Activated naive CD8-positive, alpha-beta T cell treated with anti-CD3 and anti-CD28 coated beads for 36 hours (primary cell): ENCODE measurements around the gene RASGRF2. TPM values are rescaled to one million over a fixed set of nuclear protein-coding genes. Genes with fewer than 3 reads are reported as not detected.

Experiments used
- DNase-seq: peaks from one replicate; pipeline ENCODE4 v3.0.0; 2021
- H3K27ac Mint-ChIP-seq: one replicate; pipeline ENCODE4 v1.8.0; 2022; ENCODE audit warnings: mild to moderate bottlenecking, moderate library complexity, mixed read lengths
- H3K27me3 Mint-ChIP-seq: one replicate; pipeline ENCODE4 v1.8.0; 2022; ENCODE audit warnings: mild to moderate bottlenecking, mixed read lengths
- H3K36me3 Mint-ChIP-seq: one replicate; pipeline ENCODE4 v1.8.0; 2021; ENCODE audit warnings: mild to moderate bottlenecking, mixed read lengths
- H3K4me1 Mint-ChIP-seq: one replicate; pipeline ENCODE4 v1.8.0; 2021; ENCODE audit warnings: mixed read lengths
- H3K4me3 Mint-ChIP-seq: one replicate; pipeline ENCODE4 v1.8.0; 2022; ENCODE audit warnings: mild to moderate bottlenecking, moderate library complexity, mixed read lengths
- H3K9me3 Mint-ChIP-seq: one replicate; pipeline ENCODE4 v1.8.0; 2022; ENCODE audit warnings: mixed read lengths
- total RNA-seq, 2 experiments: library from RNA; stranded (reverse); gene quantifications; one replicate each; pipeline ENCODE4 v1.2.3, GENCODE V29; 2021

RASGRF2 gene
- total RNA-seq, 2 experiments from 2014 or later: 12.3 to 13.3 TPM

GRCh38 chr5:81203729-81204128, 243.6 kb downstream of the RASGRF2 start:
- H3K4me1 Mint-ChIP-seq: no peaks in the 10 kb centered on the region
- no peaks in the 10 kb centered on the region for H3K9me3 Mint-ChIP-seq
- H3K36me3 Mint-ChIP-seq: peaks cover 2% of the 10 kb centered on the region
- DNase-seq: no peak
- no peak overlapping the region for H3K4me3 Mint-ChIP-seq
- no peak overlapping the region for H3K27ac Mint-ChIP-seq
- H3K27me3 Mint-ChIP-seq: no peaks in the 10 kb centered on the region

GRCh38 chr5:81204205-81204604, 244.0 kb downstream of the RASGRF2 start:
- Mint-ChIP-seq H3K27ac (no peak overlapping the region), H3K4me3 (no peak overlapping the region), H3K36me3 (peaks cover 2% of the 10 kb centered on the region), H3K9me3 (no peaks in the 10 kb centered on the region), H3K4me1 (no peaks in the 10 kb centered on the region), H3K27me3 (no peaks in the 10 kb centered on the region)
- no peak for DNase-seq

GRCh38 chr5:81205058-81205457, 244.9 kb downstream of the RASGRF2 start:
- Mint-ChIP-seq H3K4me3 (no peak overlapping the region), H3K27ac (no peak overlapping the region), H3K27me3 (no peaks in the 10 kb centered on the region), H3K4me1 (no peaks in the 10 kb centered on the region), H3K9me3 (no peaks in the 10 kb centered on the region), H3K36me3 (peaks cover 2% of the 10 kb centered on the region)
- DNase-seq: no peak

- H3K36me3 Mint-ChIP-seq: no peaks in the 10 kb centered on the region
- no peaks in the 10 kb centered on the region for H3K4me1 Mint-ChIP-seq
- H3K9me3 Mint-ChIP-seq: no peaks in the 10 kb centered on the region
- no peaks in the 10 kb centered on the region for H3K27me3 Mint-ChIP-seq
- H3K4me3 Mint-ChIP-seq: no peak overlapping the region
- H3K27ac Mint-ChIP-seq: no peak overlapping the region
- DNase-seq: no peak
Measured at GRCh38 chr5:81207009-81207408, 246.8 kb downstream of the RASGRF2 start.

- H3K4me1 Mint-ChIP-seq: no peaks in the 10 kb centered on the region
- H3K27me3 Mint-ChIP-seq: no peaks in the 10 kb centered on the region
- DNase-seq: no peak
- H3K4me3 Mint-ChIP-seq: no peak overlapping the region
- peaks cover 2% of the 10 kb centered on the region for H3K36me3 Mint-ChIP-seq
- H3K9me3 Mint-ChIP-seq: no peaks in the 10 kb centered on the region
- H3K27ac Mint-ChIP-seq: no peak overlapping the region
Measured at GRCh38 chr5:81208904-81209303, 248.7 kb downstream of the RASGRF2 start.

GRCh38 chr5:81209386-81209785, 249.2 kb downstream of the RASGRF2 start:
- no peaks in the 10 kb centered on the region for H3K27me3 Mint-ChIP-seq
- no peaks in the 10 kb centered on the region for H3K4me1 Mint-ChIP-seq
- H3K9me3 Mint-ChIP-seq: no peaks in the 10 kb centered on the region
- no peak overlapping the region for H3K27ac Mint-ChIP-seq
- no peak overlapping the region for H3K4me3 Mint-ChIP-seq
- H3K36me3 Mint-ChIP-seq: peaks cover 2% of the 10 kb centered on the region
- DNase-seq: no peak

- H3K27ac Mint-ChIP-seq: no peak overlapping the region
Measured at GRCh38 chr5:81209869-81210493, 249.8 kb downstream of the RASGRF2 start.

GRCh38 chr5:81212211-81212751, 252.1 kb downstream of the RASGRF2 start:
- H3K27ac Mint-ChIP-seq: no peak overlapping the region

More at GRCh38 chr5:81209869-81210493, 249.8 kb downstream of the RASGRF2 start:
- H3K9me3 Mint-ChIP-seq: no peaks in the 10 kb centered on the region
- no peaks in the 10 kb centered on the region for H3K4me1 Mint-ChIP-seq
- peaks cover 2% of the 10 kb centered on the region for H3K36me3 Mint-ChIP-seq
- no peak overlapping the region for H3K4me3 Mint-ChIP-seq
- no peaks in the 10 kb centered on the region for H3K27me3 Mint-ChIP-seq
- DNase-seq: peak; percentile 5

GRCh38 chr5:81213070-81213469, 252.9 kb downstream of the RASGRF2 start:
- Mint-ChIP-seq H3K27ac (no peak overlapping the region), H3K4me3 (no peak overlapping the region), H3K4me1 (no peaks in the 10 kb centered on the region), H3K36me3 (peaks cover 2% of the 10 kb centered on the region), H3K27me3 (no peaks in the 10 kb centered on the region), H3K9me3 (no peaks in the 10 kb centered on the region)
- DNase-seq: no peak

More at GRCh38 chr5:81212211-81212751, 252.1 kb downstream of the RASGRF2 start:
- Mint-ChIP-seq H3K4me1 (no peaks in the 10 kb centered on the region), H3K9me3 (no peaks in the 10 kb centered on the region), H3K36me3 (peaks cover 2% of the 10 kb centered on the region), H3K27me3 (no peaks in the 10 kb centered on the region), H3K4me3 (no peak overlapping the region)
- no peak for DNase-seq

- H3K27ac Mint-ChIP-seq: no peak overlapping the region
- no peaks in the 10 kb centered on the region for H3K4me1 Mint-ChIP-seq
- no peak overlapping the region for H3K4me3 Mint-ChIP-seq
- no peaks in the 10 kb centered on the region for H3K27me3 Mint-ChIP-seq
- peaks cover 7% of the 10 kb centered on the region for H3K36me3 Mint-ChIP-seq
- DNase-seq: no peak
- no peaks in the 10 kb centered on the region for H3K9me3 Mint-ChIP-seq
Measured at GRCh38 chr5:81214848-81215247, 254.7 kb downstream of the RASGRF2 start.

- no peak overlapping the region for H3K4me3 Mint-ChIP-seq
- no peaks in the 10 kb centered on the region for H3K9me3 Mint-ChIP-seq
- H3K36me3 Mint-ChIP-seq: peaks cover 9% of the 10 kb centered on the region
- H3K27me3 Mint-ChIP-seq: no peaks in the 10 kb centered on the region
- no peak for DNase-seq
- no peaks in the 10 kb centered on the region for H3K4me1 Mint-ChIP-seq
- no peak overlapping the region for H3K27ac Mint-ChIP-seq
Measured at GRCh38 chr5:81216152-81216551, 256.0 kb downstream of the RASGRF2 start.

GRCh38 chr5:81219389-81219788, 259.2 kb downstream of the RASGRF2 start:
- no peaks in the 10 kb centered on the region for H3K27me3 Mint-ChIP-seq
- H3K9me3 Mint-ChIP-seq: no peaks in the 10 kb centered on the region
- H3K4me3 Mint-ChIP-seq: no peak overlapping the region
- no peaks in the 10 kb centered on the region for H3K4me1 Mint-ChIP-seq
- no peak for DNase-seq
- H3K36me3 Mint-ChIP-seq: peaks cover 7% of the 10 kb centered on the region
- no peak overlapping the region for H3K27ac Mint-ChIP-seq

- Mint-ChIP-seq H3K4me3 (no peak overlapping the region), H3K4me1 (no peaks in the 10 kb centered on the region), H3K27me3 (no peaks in the 10 kb centered on the region), H3K9me3 (no peaks in the 10 kb centered on the region), H3K36me3 (peaks cover 7% of the 10 kb centered on the region), H3K27ac (no peak overlapping the region)
- no peak for DNase-seq
Measured at GRCh38 chr5:81222285-81222684, 262.1 kb downstream of the RASGRF2 start.

- no peak for DNase-seq
- Mint-ChIP-seq H3K27ac (no peak overlapping the region), H3K4me3 (no peak overlapping the region), H3K27me3 (no peaks in the 10 kb centered on the region), H3K4me1 (peaks cover 1% of the 10 kb centered on the region), H3K9me3 (no peaks in the 10 kb centered on the region), H3K36me3 (no peaks in the 10 kb centered on the region)
Measured at GRCh38 chr5:81225463-81225862, 265.3 kb downstream of the RASGRF2 start.

GRCh38 chr5:81226286-81226685, 266.1 kb downstream of the RASGRF2 start:
- Mint-ChIP-seq H3K36me3 (no peaks in the 10 kb centered on the region), H3K27ac (no peak overlapping the region), H3K9me3 (no peaks in the 10 kb centered on the region), H3K27me3 (no peaks in the 10 kb centered on the region), H3K4me1 (peaks cover 3% of the 10 kb centered on the region), H3K4me3 (no peak overlapping the region)
- DNase-seq: no peak

- Mint-ChIP-seq H3K4me3 (no peak overlapping the region), H3K27me3 (no peaks in the 10 kb centered on the region), H3K4me1 (peaks cover 3% of the 10 kb centered on the region), H3K36me3 (no peaks in the 10 kb centered on the region), H3K9me3 (no peaks in the 10 kb centered on the region), H3K27ac (no peak overlapping the region)
- no peak for DNase-seq
Measured at GRCh38 chr5:81226949-81227348, 266.8 kb downstream of the RASGRF2 start.
